Duodenal mucosa (tissue), 2 donors: ENCODE results near the gene PAX9.

Source experiments
- H3K27ac ChIP-seq: one replicate; pipeline ENCODE4 v1.7.0; 2013; ENCODE audit warnings: low read depth, low read length
- H3K27me3 ChIP-seq, 2 donors: one replicate each; pipeline ENCODE4 v1.7.0; 2013; ENCODE audit warnings: low read length in 2 of 2, control low read depth in 1 of 2; ENCODE audit not compliant: insufficient read depth in 2 of 2, control insufficient read depth in 1 of 2
- H3K36me3 ChIP-seq, 2 donors: one replicate each; pipeline ENCODE4 v1.7.0; 2013; ENCODE audit warnings: low read length in 2 of 2, control low read depth in 1 of 2; ENCODE audit not compliant: insufficient read depth in 2 of 2, control insufficient read depth in 1 of 2
- H3K4me1 ChIP-seq, 2 donors: one replicate each; pipeline ENCODE4 v1.7.0; 2013; ENCODE audit warnings: low read length in 2 of 2, control low read depth in 1 of 2; ENCODE audit not compliant: insufficient read depth in 2 of 2, control insufficient read depth in 1 of 2
- H3K4me3 ChIP-seq, 2 donors: one replicate each; pipeline ENCODE4 v1.7.0; 2013; ENCODE audit warnings: low read length in 2 of 2, low read depth in 1 of 2
- H3K9ac ChIP-seq, 2 donors: one replicate each; pipeline ENCODE4 v1.7.0; 2013; ENCODE audit warnings: low read length in 2 of 2, low read depth in 1 of 2
- H3K9me3 ChIP-seq, 2 donors: one replicate each; pipeline ENCODE4 v1.7.0; 2013; ENCODE audit warnings: low read length in 2 of 2, control low read depth in 1 of 2; ENCODE audit not compliant: control insufficient read depth in 1 of 2

Gene PAX9

GRCh38 chr14:36646664-36647416 is 14.8 kb upstream of the PAX9 start:
- H3K4me3 ChIP-seq: peak overlapping the region; percentile 17 to 57

GRCh38 chr14:36647417-36647823 is 14.2 kb upstream of the PAX9 start:
- H3K4me3 ChIP-seq: peak overlapping the region; percentile 57 to 62
- no peaks in the 10 kb centered on the region for H3K36me3 ChIP-seq
- peaks cover 4 to 11% of the 10 kb centered on the region in 2 donors for H3K4me1 ChIP-seq
- no peaks in the 10 kb centered on the region for H3K9me3 ChIP-seq
- H3K9ac ChIP-seq: no peak overlapping the region
- peaks cover 66 to 76% of the 10 kb centered on the region in 2 donors for H3K27me3 ChIP-seq
- H3K27ac ChIP-seq: no peak overlapping the region

More at GRCh38 chr14:36646664-36647416, 14.8 kb upstream of the PAX9 start:
- Histone ChIP-seq H3K4me1 (peaks cover 4 to 11% of the 10 kb centered on the region in 2 donors), H3K27me3 (peaks cover 60 to 79% of the 10 kb centered on the region in 2 donors), H3K36me3 (no peaks in the 10 kb centered on the region), H3K9me3 (no peaks in the 10 kb centered on the region), H3K27ac (no peak overlapping the region), H3K9ac (no peak overlapping the region)

- Histone ChIP-seq H3K27ac (no peak overlapping the region), H3K9ac (no peak overlapping the region), H3K4me1 (peaks cover 4 to 11% of the 10 kb centered on the region in 2 donors), H3K36me3 (no peaks in the 10 kb centered on the region), H3K27me3 (peaks cover 73 to 81% of the 10 kb centered on the region in 2 donors), H3K4me3 (peak overlapping the region; percentile 57 to 62), H3K9me3 (no peaks in the 10 kb centered on the region)
These were observed 13.6 kb upstream of the PAX9 start for GRCh38 chr14:36647824-36648753.

GRCh38 chr14:36649872-36650650 is 11.6 kb upstream of the PAX9 start:
- Histone ChIP-seq H3K9me3 (no peaks in the 10 kb centered on the region), H3K27me3 (peaks cover 92 to 94% of the 10 kb centered on the region in 2 donors), H3K9ac (no peak overlapping the region), H3K4me3 (no peak overlapping the region), H3K27ac (no peak overlapping the region), H3K36me3 (no peaks in the 10 kb centered on the region), H3K4me1 (peaks cover 4 to 11% of the 10 kb centered on the region in 2 donors)

- no peaks in the 10 kb centered on the region for H3K36me3 ChIP-seq
- no peak overlapping the region for H3K4me3 ChIP-seq
- H3K9me3 ChIP-seq: no peaks in the 10 kb centered on the region
- peaks cover 4 to 25% of the 10 kb centered on the region in 2 donors for H3K4me1 ChIP-seq
- no peak overlapping the region for H3K27ac ChIP-seq
- no peak overlapping the region for H3K9ac ChIP-seq
- peaks cover 93 to 98% of the 10 kb centered on the region in 2 donors for H3K27me3 ChIP-seq
These were observed 9.0 kb upstream of the PAX9 start for GRCh38 chr14:36652542-36653201.

GRCh38 chr14:36653413-36653812 is 8.2 kb upstream of the PAX9 start:
- Histone ChIP-seq H3K4me3 (no peak overlapping the region), H3K9me3 (no peaks in the 10 kb centered on the region), H3K36me3 (no peaks in the 10 kb centered on the region), H3K4me1 (peaks cover 1 to 18% of the 10 kb centered on the region in 2 donors), H3K27ac (no peak overlapping the region), H3K9ac (no peak overlapping the region), H3K27me3 (peaks cover 93 to 98% of the 10 kb centered on the region in 2 donors)

- no peak overlapping the region for H3K4me3 ChIP-seq
- H3K36me3 ChIP-seq: no peaks in the 10 kb centered on the region
- no peaks in the 10 kb centered on the region for H3K9me3 ChIP-seq
- H3K27ac ChIP-seq: no peak overlapping the region
- H3K9ac ChIP-seq: no peak overlapping the region
- peaks cover 93 to 98% of the 10 kb centered on the region in 2 donors for H3K27me3 ChIP-seq
- H3K4me1 ChIP-seq: peaks cover 0 to 18% of the 10 kb centered on the region in 2 donors
These were observed 7.5 kb upstream of the PAX9 start for GRCh38 chr14:36653962-36654793.

- no peaks in the 10 kb centered on the region for H3K9me3 ChIP-seq
- H3K9ac ChIP-seq: no peak overlapping the region
- H3K36me3 ChIP-seq: no peaks in the 10 kb centered on the region
- peaks cover 94 to 99% of the 10 kb centered on the region in 2 donors for H3K27me3 ChIP-seq
- H3K4me3 ChIP-seq: no peak overlapping the region
- peaks cover 0 to 18% of the 10 kb centered on the region in 2 donors for H3K4me1 ChIP-seq
- no peak overlapping the region for H3K27ac ChIP-seq
These were observed 6.8 kb upstream of the PAX9 start for GRCh38 chr14:36654794-36655381.
